ENCODE data around the gene KLK13. TPM values are rescaled to one million over a fixed set of nuclear protein-coding genes. Genes with fewer than 3 reads are reported as not detected.

KLK13 gene
- total RNA-seq, 1 donor from 2014 or later: not detected

DNA sequence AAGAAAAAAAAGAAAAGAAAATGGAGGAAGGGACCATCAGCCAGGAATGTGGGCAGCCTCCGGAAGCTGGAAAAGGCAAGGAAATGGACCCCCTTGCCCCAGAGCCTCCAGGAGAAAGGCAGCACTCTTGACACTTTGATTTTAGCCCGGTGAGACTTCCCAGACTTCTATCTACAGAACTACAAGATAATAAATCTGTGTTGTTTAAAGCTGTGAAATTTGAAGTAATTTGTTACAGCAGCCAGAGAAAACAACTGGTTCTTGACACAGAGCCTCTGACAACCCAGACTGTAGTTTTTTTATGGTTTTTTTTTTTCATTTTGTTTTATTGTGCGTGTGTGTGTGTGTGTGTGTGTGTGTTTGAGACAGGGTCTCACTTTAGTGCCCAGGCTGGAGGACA lies 35.7 kb upstream of the KLK13 start:
- TF ChIP-seq, protein P1, sequence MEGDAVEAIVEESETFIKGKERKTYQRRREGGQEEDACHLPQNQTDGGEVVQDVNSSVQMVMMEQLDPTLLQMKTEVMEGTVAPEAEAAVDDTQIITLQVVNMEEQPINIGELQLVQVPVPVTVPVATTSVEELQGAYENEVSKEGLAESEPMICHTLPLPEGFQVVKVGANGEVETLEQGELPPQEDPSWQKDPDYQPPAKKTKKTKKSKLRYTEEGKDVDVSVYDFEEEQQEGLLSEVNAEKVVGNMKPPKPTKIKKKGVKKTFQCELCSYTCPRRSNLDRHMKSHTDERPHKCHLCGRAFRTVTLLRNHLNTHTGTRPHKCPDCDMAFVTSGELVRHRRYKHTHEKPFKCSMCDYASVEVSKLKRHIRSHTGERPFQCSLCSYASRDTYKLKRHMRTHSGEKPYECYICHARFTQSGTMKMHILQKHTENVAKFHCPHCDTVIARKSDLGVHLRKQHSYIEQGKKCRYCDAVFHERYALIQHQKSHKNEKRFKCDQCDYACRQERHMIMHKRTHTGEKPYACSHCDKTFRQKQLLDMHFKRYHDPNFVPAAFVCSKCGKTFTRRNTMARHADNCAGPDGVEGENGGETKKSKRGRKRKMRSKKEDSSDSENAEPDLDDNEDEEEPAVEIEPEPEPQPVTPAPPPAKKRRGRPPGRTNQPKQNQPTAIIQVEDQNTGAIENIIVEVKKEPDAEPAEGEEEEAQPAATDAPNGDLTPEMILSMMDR (conservative IDR thresholded peaks at IDR 0.05): no peak
- no peaks in the 10 kb centered on the region for H3K36me3 Mint-ChIP-seq (ENCODE audit: low read depth)
- H3K4me3 Mint-ChIP-seq: no peak overlapping the region
- no peaks in the 10 kb centered on the region for H3K4me1 Mint-ChIP-seq
- no peak overlapping the region for H3K27ac Mint-ChIP-seq (ENCODE audit: unreplicated experiment)
- no peaks in the 10 kb centered on the region for H3K9me3 Mint-ChIP-seq
- H3K27me3 Mint-ChIP-seq (ENCODE audit: low read depth): no peaks in the 10 kb centered on the region
- DNase-seq (ENCODE audit: low read depth, low spot score): no peak

DNA sequence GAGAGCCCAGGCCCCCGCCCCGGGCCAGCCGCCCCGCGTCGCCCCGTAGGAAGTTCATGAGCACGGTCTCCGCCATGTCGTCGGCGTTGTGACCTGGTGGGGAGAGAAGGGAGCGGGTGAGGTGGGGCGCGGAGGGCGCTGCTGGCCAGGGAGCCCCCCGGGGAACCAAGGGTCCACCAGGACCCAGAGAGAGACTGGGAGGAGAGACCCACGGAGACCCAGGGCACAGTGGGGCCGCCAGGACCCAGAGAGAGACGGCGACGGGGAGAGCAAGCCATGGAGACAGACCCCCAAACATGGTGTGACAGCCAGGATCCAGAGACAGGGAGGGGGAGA lies 34.1 kb upstream of the KLK13 start:
- no peak overlapping the region for H3K27ac Mint-ChIP-seq (ENCODE audit: unreplicated experiment)

DNA sequence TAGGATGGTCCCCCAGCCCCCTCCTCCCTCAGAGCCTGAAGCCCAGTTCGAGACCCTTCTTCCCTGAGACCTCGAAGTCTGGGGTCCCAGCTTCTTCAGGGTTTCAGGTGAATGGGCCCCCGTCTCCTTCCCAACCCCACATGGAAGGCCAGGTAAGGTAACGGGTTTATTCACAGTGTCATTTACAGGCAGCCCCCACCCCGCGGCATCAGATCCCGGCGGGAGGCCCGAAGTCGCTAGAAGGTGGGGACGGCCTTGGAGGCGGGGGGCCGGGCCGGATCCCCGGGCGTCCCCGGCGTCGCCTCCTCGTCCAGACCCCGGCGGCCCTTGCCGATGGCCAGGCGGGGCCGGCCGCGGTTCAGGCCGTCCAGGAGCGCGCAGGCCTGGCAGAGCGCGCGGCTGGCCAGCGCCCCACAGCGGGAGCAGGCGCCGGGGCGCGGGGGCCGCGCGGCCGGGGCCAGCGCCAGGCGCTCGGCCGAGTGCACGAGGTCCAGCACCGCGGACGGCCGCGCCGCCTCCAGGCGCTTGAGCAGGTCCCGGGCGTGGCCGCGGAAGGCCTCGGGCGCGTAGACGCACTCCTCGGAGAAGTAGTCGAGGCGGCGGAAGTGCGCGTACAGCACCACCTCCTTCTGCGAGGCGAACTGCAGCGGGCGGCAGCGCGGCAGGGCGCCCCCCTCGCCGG lies 33.6 kb upstream of the KLK13 start:
- no peaks in the 10 kb centered on the region for H3K27me3 Mint-ChIP-seq (ENCODE audit: low read depth)
- TF ChIP-seq, protein P1 (conservative IDR thresholded peaks at IDR 0.05): no peak
- no peak for DNase-seq (ENCODE audit: low read depth, low spot score)
- no peak overlapping the region for H3K27ac Mint-ChIP-seq (ENCODE audit: unreplicated experiment)
- H3K4me1 Mint-ChIP-seq: peaks cover 3% of the 10 kb centered on the region
- no peak overlapping the region for H3K4me3 Mint-ChIP-seq
- no peaks in the 10 kb centered on the region for H3K36me3 Mint-ChIP-seq (ENCODE audit: low read depth)
- H3K9me3 Mint-ChIP-seq: no peaks in the 10 kb centered on the region

More for the DNA sequence above, 34.1 kb upstream of the KLK13 start:
- TF ChIP-seq, protein P1 (conservative IDR thresholded peaks at IDR 0.05): no peak
- no peaks in the 10 kb centered on the region for H3K27me3 Mint-ChIP-seq (ENCODE audit: low read depth)
- DNase-seq (ENCODE audit: low read depth, low spot score): no peak
- no peak overlapping the region for H3K4me3 Mint-ChIP-seq
- H3K9me3 Mint-ChIP-seq: no peaks in the 10 kb centered on the region
- no peaks in the 10 kb centered on the region for H3K36me3 Mint-ChIP-seq (ENCODE audit: low read depth)
- H3K4me1 Mint-ChIP-seq: peaks cover 3% of the 10 kb centered on the region

DNA sequence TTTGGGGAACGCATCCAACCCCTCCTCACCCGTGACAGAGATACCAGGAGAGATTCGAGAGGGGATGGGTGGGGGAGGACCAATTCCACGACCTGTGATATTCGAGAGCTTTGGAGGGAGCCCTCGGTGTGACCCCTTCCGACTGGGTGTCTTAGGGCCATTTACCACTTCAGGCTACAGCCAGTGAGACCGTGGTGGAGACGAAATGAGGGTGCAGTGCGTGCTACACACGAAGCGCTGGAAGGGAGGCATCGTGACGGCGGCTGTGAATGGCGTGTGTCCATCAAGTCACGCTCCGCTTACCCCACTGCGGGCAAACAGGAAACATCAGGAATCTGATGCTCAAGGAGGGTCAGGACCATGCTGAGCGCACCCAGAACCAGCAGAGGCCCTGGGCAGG lies 32.9 kb upstream of the KLK13 start:
- TF ChIP-seq, protein P1 (conservative IDR thresholded peaks at IDR 0.05): no peak
- H3K36me3 Mint-ChIP-seq (ENCODE audit: low read depth): no peaks in the 10 kb centered on the region
- no peaks in the 10 kb centered on the region for H3K27me3 Mint-ChIP-seq (ENCODE audit: low read depth)
- no peak overlapping the region for H3K4me3 Mint-ChIP-seq
- DNase-seq (ENCODE audit: low read depth, low spot score): no peak
- peaks cover 3% of the 10 kb centered on the region for H3K4me1 Mint-ChIP-seq
- no peak overlapping the region for H3K27ac Mint-ChIP-seq (ENCODE audit: unreplicated experiment)
- no peaks in the 10 kb centered on the region for H3K9me3 Mint-ChIP-seq

DNA sequence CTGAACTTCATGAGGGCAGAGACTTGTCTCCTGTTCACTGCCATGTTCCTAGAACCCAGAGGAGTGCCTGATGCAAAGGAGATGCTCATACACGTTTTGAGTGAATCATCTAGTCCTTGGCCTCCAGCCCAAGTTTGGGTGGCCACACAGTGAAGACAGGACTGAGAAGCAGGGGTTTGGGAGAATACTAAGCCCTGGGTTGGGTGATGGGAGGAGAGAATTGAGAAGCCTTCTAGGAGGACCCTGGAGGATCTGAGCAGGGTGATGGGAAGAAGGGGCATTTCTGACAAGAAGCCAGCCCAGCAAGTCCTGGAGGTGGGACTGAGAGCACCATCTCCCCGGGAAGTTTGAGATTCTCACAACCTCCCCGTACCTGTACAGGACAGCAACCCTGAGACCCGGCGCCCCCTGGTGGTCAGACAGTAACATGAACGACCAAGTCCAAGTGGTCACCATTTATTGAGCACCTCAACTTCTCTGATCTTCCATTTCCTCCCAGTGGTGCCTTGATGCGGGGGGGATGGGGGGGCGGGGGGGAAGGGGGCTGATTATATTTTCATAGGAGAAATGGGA lies 32.4 kb upstream of the KLK13 start:
- Mint-ChIP-seq H3K4me3 (no peak overlapping the region), H3K4me1 (peaks cover 3% of the 10 kb centered on the region), H3K27ac (ENCODE audit: unreplicated experiment) (no peak overlapping the region), H3K27me3 (ENCODE audit: low read depth) (no peaks in the 10 kb centered on the region), H3K9me3 (no peaks in the 10 kb centered on the region), H3K36me3 (ENCODE audit: low read depth) (no peaks in the 10 kb centered on the region)
- TF ChIP-seq, protein P1 (conservative IDR thresholded peaks at IDR 0.05): peak; percentile 69
- peak; percentile 60 for DNase-seq (ENCODE audit: low read depth, low spot score)

All from neural crest cell (in vitro differentiated cells).